HEK293T (cell line): ENCODE measurements around the gene CTIF.

Experiments used
- ELF4 ChIP-seq: fragments of 450-650 bp; IDR thresholded peaks from 2 replicates; pipeline ENCODE4 v1.6.1; 2017; ENCODE audit warnings: antibody characterized with exemption
- FOXM1 ChIP-seq: fragments of 450-650 bp; IDR thresholded peaks from 2 replicates; pipeline ENCODE4 v1.6.1; 2017; ENCODE audit warnings: mild to moderate bottlenecking, borderline replicate concordance
- PKNOX1 ChIP-seq: fragments of 450-650 bp; IDR thresholded peaks from 2 replicates; pipeline ENCODE4 v1.6.1; 2016

GRCh38 chr18:48794251-48794970, 255.6 kb downstream of the CTIF start:
- TF ChIP-seq PKNOX1 (no peak), FOXM1 (no peak), ELF4 (no peak)
